Cortex of kidney (tissue), 1 donor: ENCODE results near the gene E2F2.
"Not testable (repeated sequence)": the region's sequence is repeated elsewhere in the genome, so short reads cannot be mapped to it uniquely, and the experiment has no call there.

ENCODE experiments used
- DNase-seq: peaks from one replicate; lab custom pipeline; 2025; lab: John Stamatoyannopoulos, UW

E2F2 gene

GRCh38 chr1:23546897-23547584 is 16.0 kb upstream of the E2F2 start:
- DNase-seq, result no peak

GRCh38 chr1:23545851-23546250 is 14.8 kb upstream of the E2F2 start:
- DNase-seq, result no peak

GRCh38 chr1:23544444-23545389 is 13.7 kb upstream of the E2F2 start:
- no peak for DNase-seq

GRCh38 chr1:23543707-23544443 is 12.8 kb upstream of the E2F2 start:
- DNase-seq, result no peak

- not testable (repeated sequence) for DNase-seq
These were observed 11.9 kb upstream of the E2F2 start for GRCh38 chr1:23542940-23543339.

- no peak for DNase-seq
These were observed 8.7 kb upstream of the E2F2 start for GRCh38 chr1:23539698-23540266.

- no peak for DNase-seq
These were observed 6.4 kb upstream of the E2F2 start for GRCh38 chr1:23537296-23537973.

GRCh38 chr1:23533246-23534023 is 2.4 kb upstream of the E2F2 start:
- no peak for DNase-seq

- no peak for DNase-seq
These were observed 595 bp upstream of the E2F2 start for GRCh38 chr1:23531562-23532094.

GRCh38 chr1:23530087-23530746 is 816 bp downstream of the E2F2 start:
- no peak for DNase-seq

- DNase-seq, result no peak
These were observed 1.6 kb downstream of the E2F2 start for GRCh38 chr1:23529146-23530086.

GRCh38 chr1:23528250-23528978 is 2.6 kb downstream of the E2F2 start:
- no peak for DNase-seq

GRCh38 chr1:23527900-23528249 is 3.2 kb downstream of the E2F2 start:
- no peak for DNase-seq

GRCh38 chr1:23527366-23527765 is 3.7 kb downstream of the E2F2 start:
- DNase-seq, result no peak

GRCh38 chr1:23526329-23527041 is 4.5 kb downstream of the E2F2 start:
- no peak for DNase-seq

- no peak for DNase-seq
These were observed 5.3 kb downstream of the E2F2 start for GRCh38 chr1:23525558-23526250.
